Memory B cell (primary cell): ENCODE measurements around the gene LY6G6F.

Source experiments
- ATAC-seq: fragments of 150-1000 bp; cut with Tn5 transposase; 2 replicates; pipeline ENCODE4 v1.10.0; 2021; ENCODE audit warnings: low read depth, mild to moderate bottlenecking, moderate library complexity
- DNase-seq, 2 donors: peaks; one replicate each; pipeline ENCODE4 v3.0.0; 2022; ENCODE audit warnings: low spot score in 2 of 2
- H3K27ac Mint-ChIP-seq: one replicate; pipeline ENCODE4 v1.8.0; 2022; ENCODE audit warnings: mild to moderate bottlenecking, moderate library complexity, mixed read lengths
- H3K27me3 Mint-ChIP-seq: one replicate; pipeline ENCODE4 v1.8.0; 2022; ENCODE audit warnings: mixed read lengths
- H3K36me3 Mint-ChIP-seq: one replicate; pipeline ENCODE4 v1.8.0; 2022; ENCODE audit warnings: mild to moderate bottlenecking, mixed read lengths
- H3K4me1 Mint-ChIP-seq: one replicate; pipeline ENCODE4 v1.8.0; 2022; ENCODE audit warnings: mixed read lengths
- H3K4me3 Mint-ChIP-seq: one replicate; pipeline ENCODE4 v1.8.0; 2022; ENCODE audit warnings: mild to moderate bottlenecking, moderate library complexity, mixed read lengths
- H3K9me3 Mint-ChIP-seq: one replicate; pipeline ENCODE4 v1.8.0; 2022; ENCODE audit warnings: mixed read lengths

Gene LY6G6F

DNA sequence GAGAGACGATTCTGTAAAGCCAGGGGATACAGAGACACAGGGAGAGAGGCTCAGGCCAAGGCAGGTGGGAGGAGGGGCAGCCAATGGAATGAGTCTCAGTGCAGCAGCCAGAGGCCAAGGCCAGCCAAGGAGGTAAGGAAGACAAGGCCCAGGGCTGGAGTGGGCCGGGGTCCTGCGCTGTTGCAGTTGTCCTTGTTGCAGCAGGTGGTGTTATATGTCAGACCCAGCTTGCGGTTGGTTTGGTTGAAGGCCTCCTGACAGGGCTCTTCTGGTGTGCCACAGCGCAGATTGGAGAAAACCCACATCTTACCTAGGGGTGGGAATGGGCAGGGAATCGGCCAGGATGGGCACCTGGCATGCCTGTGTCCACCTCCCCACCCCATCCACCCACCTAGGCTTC is 12.3 kb downstream of the LY6G6F start:
- Mint-ChIP-seq H3K27ac (no peak overlapping the region), H3K4me3 (no peak overlapping the region), H3K4me1 (peaks cover 5% of the 10 kb centered on the region), H3K9me3 (no peaks in the 10 kb centered on the region), H3K27me3 (no peaks in the 10 kb centered on the region), H3K36me3 (no peaks in the 10 kb centered on the region)
- DNase-seq (no peak), ATAC-seq (no peak)

DNA sequence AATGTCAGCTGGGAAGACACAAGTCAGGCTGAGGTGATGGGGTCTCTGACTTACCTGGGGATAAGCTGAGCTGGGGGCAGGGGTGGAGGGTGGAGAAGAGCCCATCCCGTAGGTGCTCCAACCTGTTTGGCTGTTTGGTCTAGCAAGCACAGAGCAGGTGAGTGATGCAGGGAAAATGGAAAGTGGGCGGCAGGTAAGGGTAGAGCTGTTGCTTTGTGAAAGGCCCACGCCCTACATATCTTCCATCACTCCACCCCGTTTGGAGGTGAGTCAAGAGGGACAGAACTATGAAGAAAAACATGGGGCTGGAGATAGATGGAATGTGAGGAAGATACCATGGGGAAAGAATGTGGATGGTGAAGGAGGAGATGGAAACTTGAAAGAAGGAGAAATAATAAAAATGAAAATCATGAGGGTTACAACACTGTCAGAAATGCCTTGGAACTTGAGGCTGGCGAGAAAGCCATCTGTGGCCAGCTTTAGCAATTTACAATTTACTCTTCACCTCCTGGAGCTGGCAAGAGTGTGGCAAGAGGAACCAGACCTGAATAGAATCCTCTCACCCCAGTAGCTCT is 13.6 kb downstream of the LY6G6F start:
- Mint-ChIP-seq H3K27me3 (no peaks in the 10 kb centered on the region), H3K36me3 (no peaks in the 10 kb centered on the region), H3K4me3 (no peak overlapping the region), H3K9me3 (no peaks in the 10 kb centered on the region), H3K4me1 (peaks cover 5% of the 10 kb centered on the region), H3K27ac (no peak overlapping the region)
- no peak for DNase-seq
- no peak for ATAC-seq

DNA sequence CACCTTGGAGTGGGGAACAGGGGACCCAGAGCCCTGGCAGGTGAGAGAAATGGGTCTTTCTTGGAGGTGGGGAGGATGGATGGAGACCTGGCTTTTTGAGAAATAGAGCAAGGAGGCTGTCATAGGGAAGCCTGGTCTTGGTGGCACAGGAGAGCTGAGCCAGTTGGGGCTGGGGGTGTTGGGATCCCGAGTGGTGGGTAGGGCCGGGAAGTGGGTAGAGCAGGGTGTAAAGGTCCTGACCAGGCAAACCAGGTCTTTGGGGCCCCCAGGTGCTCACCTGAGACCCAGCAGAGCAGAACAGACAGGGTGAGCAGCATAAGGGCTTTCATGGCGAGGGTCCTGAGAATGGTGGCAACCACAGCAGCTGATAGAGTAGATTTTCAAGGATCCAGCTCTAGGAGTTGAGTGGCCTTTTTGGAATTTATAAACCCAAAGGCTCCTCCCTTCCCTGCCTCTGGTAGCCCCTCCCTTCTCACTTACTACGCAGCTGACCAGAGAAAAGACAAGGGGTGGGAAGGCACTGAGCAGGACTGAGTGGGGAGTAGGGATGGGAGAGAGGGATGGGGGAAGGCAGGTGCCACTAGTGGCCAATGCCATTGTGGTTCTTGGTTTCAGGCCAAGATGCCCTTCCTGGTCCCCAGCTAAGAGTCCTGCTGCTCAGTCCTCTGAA is 14.8 kb downstream of the LY6G6F start, which contains the start of gene LY6G6C:
Gene LY6G6C (minus strand): TSS at position 396 of the 670 bp plus-strand sequence. CDS start 67 bp downstream, at position 329.
- Mint-ChIP-seq H3K4me3 (no peak within 1 kb of the TSS), H3K9me3 (no peaks in the 10 kb centered on the region), H3K4me1 (peaks cover 16% of the 10 kb centered on the region), H3K27me3 (no peaks in the 10 kb centered on the region), H3K27ac (peak within 1 kb of the TSS; percentile 4), H3K36me3 (peaks cover 9% of the 10 kb centered on the region)
- DNase-seq (no peak), ATAC-seq (no peak)

DNA sequence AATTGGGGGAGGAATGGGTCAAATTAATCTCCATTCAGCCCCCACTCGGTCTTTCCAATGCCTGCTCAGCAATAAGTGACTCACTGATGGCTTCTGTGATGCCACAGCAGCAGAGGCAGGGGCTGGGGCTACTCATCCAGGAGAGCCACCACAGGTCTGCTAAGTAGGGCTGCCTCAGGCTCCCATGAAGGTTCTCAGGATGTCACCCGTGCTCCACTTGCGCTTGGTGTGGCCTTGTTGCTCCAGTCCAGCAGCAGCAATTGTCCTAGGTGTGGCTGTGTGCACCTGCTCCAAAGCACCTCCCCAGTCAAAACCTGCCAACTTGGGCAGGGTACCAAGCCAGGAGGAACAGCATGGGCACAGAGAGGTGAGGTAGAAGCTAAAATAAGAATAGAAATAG is 15.5 kb downstream of the LY6G6F start:
- Mint-ChIP-seq H3K27ac (no peak overlapping the region), H3K36me3 (peaks cover 16% of the 10 kb centered on the region), H3K4me1 (peaks cover 22% of the 10 kb centered on the region), H3K27me3 (no peaks in the 10 kb centered on the region), H3K4me3 (no peak overlapping the region), H3K9me3 (no peaks in the 10 kb centered on the region)
- no peak for ATAC-seq
- no peak for DNase-seq

DNA sequence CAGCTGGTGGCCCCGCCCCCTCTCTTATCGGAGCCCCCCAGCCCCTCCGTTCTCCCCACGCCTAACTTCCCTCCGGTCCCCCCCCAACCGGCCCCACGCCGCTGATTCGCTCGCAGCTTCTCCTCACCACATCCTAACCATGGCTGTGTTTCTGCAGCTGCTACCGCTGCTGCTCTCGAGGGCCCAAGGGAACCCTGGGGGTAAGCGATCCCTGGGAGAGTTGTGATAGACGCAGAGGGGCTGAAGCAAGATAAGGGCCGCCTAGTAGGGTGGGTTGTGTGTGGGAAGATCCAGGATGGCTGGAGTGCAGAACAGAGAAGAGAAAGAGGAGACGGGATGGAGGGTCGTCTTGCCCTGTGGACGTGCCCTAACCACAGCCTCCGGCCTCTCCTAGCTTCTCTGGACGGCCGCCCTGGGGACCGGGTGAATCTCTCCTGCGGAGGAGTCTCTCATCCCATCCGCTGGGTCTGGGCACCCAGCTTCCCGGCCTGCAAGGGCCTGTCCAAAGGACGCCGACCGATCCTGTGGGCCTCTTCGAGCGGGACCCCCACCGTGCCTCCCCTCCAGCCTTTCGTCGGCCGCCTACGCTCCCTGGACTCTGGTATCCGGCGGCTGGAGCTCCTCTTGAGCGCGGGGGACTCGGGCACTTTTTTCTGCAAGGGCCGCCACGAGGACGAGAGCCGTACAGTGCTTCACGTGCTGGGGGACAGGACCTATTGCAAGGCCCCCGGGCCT is 16.7 kb downstream of the LY6G6F start, which contains the start of gene MPIG6B:
Gene MPIG6B (plus strand): TSS at position 129 of the 735 bp plus-strand sequence. CDS start 11 bp downstream, at position 140.
- peaks cover 30% of the 10 kb centered on the region for H3K4me1 Mint-ChIP-seq
- H3K27me3 Mint-ChIP-seq, result no peaks in the 10 kb centered on the region
- no peak for ATAC-seq
- peak within 1 kb of the TSS; percentile 8 for H3K4me3 Mint-ChIP-seq
- no peaks in the 10 kb centered on the region for H3K9me3 Mint-ChIP-seq
- no peak for DNase-seq
- peaks cover 21% of the 10 kb centered on the region for H3K36me3 Mint-ChIP-seq
- H3K27ac Mint-ChIP-seq, result no peak within 1 kb of the TSS

DNA sequence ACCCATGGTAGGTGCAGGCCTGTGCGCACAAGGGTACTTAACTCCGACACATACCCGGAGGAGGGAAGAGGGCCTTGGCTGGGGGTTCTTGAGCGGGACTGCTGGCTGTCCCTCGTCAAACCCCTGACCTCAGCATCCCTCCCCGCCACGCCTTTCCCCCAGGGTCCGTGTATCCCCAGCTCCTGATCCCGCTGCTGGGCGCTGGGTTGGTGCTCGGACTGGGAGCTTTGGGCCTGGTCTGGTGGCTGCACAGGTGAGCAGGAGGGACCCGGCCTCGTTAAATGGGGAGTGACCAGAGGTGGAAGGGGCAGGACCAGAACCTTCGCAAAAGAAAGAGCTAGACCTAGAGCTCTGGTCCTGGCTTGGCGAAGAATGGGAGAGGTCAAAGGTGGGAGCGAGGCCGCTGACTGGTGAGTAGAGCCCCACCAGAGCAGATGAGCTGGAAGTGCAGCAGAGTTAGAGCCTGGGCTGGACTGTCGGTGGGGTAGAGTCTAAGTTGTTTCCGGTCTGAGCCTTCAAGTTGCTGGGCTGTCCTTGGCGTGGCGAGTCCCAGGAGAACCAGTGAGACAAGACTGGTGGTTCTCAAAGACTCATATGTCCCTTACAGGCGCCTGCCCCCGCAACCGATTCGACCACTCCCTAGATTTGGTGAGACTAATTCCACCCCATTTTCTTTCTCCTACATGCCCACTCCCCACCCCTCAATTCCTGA is 17.5 kb downstream of the LY6G6F start:
- Mint-ChIP-seq H3K27me3 (no peaks in the 10 kb centered on the region), H3K4me3 (no peak overlapping the region), H3K36me3 (peaks cover 21% of the 10 kb centered on the region), H3K9me3 (no peaks in the 10 kb centered on the region), H3K27ac (no peak overlapping the region), H3K4me1 (peaks cover 35% of the 10 kb centered on the region)
- no peak for ATAC-seq
- DNase-seq, result no peak

DNA sequence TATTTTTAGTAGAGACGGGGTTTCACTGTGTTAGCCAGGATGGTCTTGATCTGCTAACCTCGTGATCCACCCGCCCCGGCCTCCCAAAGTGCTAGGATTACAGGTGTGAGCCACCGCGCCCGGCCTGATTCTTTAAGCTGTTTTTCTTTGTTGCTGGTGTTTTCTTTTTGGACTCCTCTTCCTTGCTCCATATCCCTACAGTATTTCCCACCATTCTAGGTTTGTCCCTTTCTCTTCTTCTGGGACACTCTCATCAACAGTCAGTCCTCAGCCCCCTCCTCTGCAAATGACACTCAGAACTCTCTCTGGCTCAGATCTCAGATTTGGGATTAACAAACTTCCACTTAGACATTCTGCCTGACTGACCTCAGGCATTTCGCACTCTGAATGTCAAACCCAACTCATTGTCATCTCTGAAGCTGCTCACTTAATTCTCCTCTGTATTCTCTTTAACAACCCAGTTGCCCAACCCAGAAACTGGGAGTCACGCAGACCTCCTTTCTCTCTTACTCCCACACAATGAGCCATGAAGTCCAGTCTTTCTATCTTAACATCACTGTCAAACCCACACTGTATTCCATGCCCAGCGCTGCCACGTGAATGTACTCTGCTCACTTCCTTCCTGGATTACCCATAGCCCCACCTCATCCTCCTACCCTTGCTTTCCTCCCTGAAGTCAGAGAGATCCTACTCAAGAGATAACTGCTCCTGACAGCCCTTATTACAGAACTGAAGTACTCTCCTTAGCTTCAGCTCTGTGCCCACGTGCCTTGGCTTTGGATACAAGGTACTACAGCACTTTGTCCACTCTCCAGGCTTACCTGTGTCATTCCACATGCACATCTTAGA is 19.1 kb downstream of the LY6G6F start:
- H3K27me3 Mint-ChIP-seq, result no peaks in the 10 kb centered on the region
- H3K4me1 Mint-ChIP-seq, result peaks cover 42% of the 10 kb centered on the region
- no peak for DNase-seq
- peaks cover 21% of the 10 kb centered on the region for H3K36me3 Mint-ChIP-seq
- H3K27ac Mint-ChIP-seq, result peak overlapping the region; percentile 35
- no peaks in the 10 kb centered on the region for H3K9me3 Mint-ChIP-seq
- H3K4me3 Mint-ChIP-seq, result no peak overlapping the region
- ATAC-seq, result no peak

DNA sequence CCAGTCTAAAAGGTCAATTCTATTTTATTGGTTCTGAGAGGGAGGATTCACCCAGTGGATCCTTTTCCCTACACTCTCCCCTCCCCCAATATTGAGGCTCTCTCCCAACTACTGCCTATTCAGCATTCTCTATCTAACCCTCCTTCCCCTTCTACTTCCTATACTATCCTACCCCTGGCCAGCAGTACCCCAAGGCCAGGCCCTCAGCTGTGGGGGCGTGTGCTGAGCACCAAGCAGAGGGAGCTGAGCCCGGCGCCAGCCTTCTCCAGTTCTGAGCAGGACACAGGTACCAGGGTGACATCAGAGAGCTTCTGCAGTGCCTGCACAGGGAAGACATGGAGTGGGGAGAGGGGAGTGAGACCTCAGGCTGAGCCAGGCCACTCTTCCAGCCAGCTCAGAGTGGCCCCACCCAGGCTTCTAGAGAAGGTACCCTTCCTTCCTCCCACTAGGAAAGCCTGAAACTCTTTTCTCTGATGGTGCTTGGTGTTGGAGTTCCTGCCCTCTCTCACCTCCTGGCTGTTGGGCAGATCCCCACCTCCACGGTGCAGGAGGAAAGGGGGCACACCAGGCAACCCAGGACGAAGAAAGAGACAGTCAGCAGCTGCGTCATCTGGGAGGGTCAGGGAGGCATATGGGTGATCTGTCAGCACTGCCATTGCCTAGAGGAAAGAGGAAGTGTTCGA is 20.5 kb downstream of the LY6G6F start:
- peak overlapping the region; percentile 97 for H3K27ac Mint-ChIP-seq
- peak overlapping the region; percentile 100 for H3K4me3 Mint-ChIP-seq
- peaks cover 28% of the 10 kb centered on the region for H3K36me3 Mint-ChIP-seq
- peak; percentile 54 to 75 for DNase-seq
- H3K4me1 Mint-ChIP-seq, result peaks cover 42% of the 10 kb centered on the region
- ATAC-seq, result peak; percentile 76
- H3K9me3 Mint-ChIP-seq, result no peaks in the 10 kb centered on the region
- no peaks in the 10 kb centered on the region for H3K27me3 Mint-ChIP-seq

DNA sequence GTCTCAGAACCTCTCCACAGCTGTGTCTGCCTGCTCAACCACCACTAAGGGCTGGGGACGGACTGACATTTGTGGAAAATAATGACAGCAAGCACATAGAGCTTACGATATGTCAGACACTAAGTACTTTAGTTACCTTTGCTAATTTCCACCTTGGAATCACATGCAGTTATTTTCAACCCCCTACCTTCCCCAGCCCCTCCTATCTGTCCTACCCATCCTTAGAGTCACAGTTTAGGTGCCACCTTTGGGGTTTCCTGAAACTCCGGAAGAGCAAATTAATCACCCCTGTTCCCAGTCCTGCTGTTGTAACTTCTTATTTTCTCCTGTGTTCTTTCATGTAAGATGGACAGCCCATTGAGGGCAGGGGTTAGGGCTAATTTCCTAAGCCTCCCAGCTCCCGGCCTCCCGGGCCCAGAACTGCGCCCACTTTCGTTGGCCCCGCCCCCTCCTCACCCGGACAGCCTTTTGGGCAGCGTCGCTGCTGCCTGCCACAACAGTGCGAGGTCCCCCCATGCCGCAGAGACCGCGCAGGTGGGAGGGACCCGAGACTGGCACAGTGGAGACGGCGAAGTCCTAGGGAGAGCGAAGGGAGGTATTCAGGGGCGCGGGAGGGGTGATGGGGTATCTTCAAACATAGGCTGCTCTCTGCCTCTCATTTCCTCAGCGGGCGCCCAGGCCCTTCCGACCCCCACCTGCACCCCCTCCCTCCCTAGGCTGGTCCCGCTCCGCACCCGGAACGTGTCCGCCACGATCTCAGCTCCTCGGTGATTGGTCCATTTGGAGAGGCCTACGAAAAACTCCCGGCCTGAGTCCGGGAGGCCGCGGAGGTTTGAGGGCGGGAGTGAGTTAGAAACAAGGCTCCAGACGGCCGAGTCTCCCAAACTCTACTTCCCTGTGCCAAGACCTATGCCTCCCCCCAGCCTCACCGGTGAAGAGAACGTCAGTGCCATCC is 21.3 kb downstream of the LY6G6F start:
- peak overlapping the region; percentile 100 for H3K4me3 Mint-ChIP-seq
- H3K4me1 Mint-ChIP-seq, result peaks cover 42% of the 10 kb centered on the region
- DNase-seq (no peak), ATAC-seq (no peak)
- peak overlapping the region; percentile 97 for H3K27ac Mint-ChIP-seq
- peaks cover 28% of the 10 kb centered on the region for H3K36me3 Mint-ChIP-seq
- H3K27me3 Mint-ChIP-seq, result no peaks in the 10 kb centered on the region
- no peaks in the 10 kb centered on the region for H3K9me3 Mint-ChIP-seq

DNA sequence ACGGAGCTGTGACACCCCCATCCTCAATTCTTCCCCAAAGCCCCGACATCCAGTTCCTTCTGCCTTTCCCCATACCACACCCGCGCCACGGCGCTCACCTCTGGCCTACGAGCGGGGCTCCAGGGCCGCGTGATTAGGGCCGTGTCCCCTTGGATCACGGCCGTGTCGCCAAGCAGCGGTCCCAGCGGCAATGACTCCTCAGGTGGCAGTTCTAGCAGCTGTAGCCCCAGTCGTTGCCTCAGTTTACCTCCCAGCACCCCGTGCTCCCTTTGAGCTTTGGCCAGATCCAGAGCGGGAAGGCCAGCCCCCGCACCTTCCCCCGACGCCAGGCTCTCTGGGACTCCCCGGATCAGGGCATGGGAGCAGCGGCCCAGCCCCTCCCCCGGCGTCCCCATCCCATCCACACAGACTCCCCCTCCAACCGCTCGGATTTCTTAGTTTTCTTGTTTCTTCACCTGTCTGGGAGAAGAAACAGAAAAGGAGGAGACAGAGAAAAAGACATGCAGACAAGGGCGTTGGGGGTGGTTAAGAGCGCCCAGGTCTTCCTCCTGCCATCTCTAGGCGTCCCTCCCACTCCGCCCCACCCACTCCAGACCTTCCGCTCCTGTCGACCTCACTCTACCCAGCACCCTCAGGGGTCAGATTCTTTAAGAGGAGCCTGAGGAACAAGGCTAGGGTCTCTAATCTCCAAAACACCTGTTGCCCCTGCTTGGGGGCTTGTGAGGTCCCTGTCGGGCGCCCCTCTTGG is 22.3 kb downstream of the LY6G6F start, which contains the start of gene DDAH2:
Gene DDAH2 (minus strand): TSS at position 533 of the 748 bp plus-strand sequence. CDS start 138 bp downstream, at position 395.
- Mint-ChIP-seq H3K27ac (peak within 1 kb of the TSS; percentile 90), H3K27me3 (no peaks in the 10 kb centered on the region), H3K4me3 (peak within 1 kb of the TSS; percentile 100), H3K4me1 (peaks cover 45% of the 10 kb centered on the region), H3K36me3 (peaks cover 36% of the 10 kb centered on the region), H3K9me3 (no peaks in the 10 kb centered on the region)
- peak; percentile 6 for ATAC-seq
- DNase-seq, result no peak

DNA sequence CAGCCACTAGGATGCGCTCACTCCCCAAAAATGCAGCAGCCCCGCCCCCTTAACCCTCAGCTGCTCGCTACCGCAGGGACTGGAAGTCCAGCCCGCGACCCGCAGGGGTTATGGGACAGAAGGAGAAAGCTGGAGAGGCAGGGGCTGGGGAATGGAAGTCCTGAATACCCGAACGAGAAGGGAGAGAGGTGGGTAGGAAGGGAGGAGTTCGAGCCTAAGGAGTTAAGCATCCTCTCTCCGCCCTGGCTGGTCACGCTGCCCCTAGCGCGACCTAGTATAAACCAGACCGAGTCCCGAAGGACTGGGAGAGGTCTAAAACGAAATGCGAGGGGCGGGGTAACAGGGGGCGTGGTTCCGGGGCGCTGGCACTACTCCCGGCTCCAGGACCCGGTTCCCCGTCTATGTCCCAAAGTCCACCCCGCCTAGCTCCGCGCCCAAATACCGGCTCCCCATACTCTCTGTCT is 22.9 kb downstream of the LY6G6F start:
- Mint-ChIP-seq H3K4me3 (peak overlapping the region; percentile 100), H3K27ac (peak overlapping the region; percentile 90), H3K36me3 (peaks cover 36% of the 10 kb centered on the region), H3K27me3 (no peaks in the 10 kb centered on the region), H3K4me1 (peaks cover 48% of the 10 kb centered on the region), H3K9me3 (no peaks in the 10 kb centered on the region)
- DNase-seq (peak; percentile 84 to 86), ATAC-seq (peak; percentile 67)
